Psoas muscle (tissue), 8 donors: ENCODE data around the gene RNF187. TPM values are rescaled to one million over a fixed set of nuclear protein-coding genes. Genes with fewer than 3 reads are reported as not detected.

Source experiments
- ATAC-seq, 4 donors: fragments of 200-7000 bp; cut with Tn5 transposase; one replicate each; pipeline ENCODE4 v1.9.1; 2020; ENCODE audit warnings: moderate library complexity in 3 of 4, mild to moderate bottlenecking in 2 of 4
- DNase-seq, 2 donors: peaks; one replicate each; pipeline ENCODE4 v3.0.0-alpha.2; 2020
- H3K27ac ChIP-seq: fragments of 200-600 bp; one replicate; pipeline ENCODE4 v1.8.0; 2022
- H3K27me3 ChIP-seq, 3 donors: fragments of 200-600 bp in 1 of 3; one replicate each; pipeline versions ENCODE4 v1.6.1 to v1.8.0; 2013 to 2022; ENCODE audit warnings: low read length in 2 of 3, mild to moderate bottlenecking in 2 of 3, moderate library complexity in 1 of 3; ENCODE audit not compliant: insufficient read depth in 3 of 3
- H3K36me3 ChIP-seq, 2 donors: fragments of 200-600 bp in 1 of 2; one replicate each; pipeline versions ENCODE4 v1.6.1 to v1.8.0; 2013 to 2022; ENCODE audit warnings: low read depth in 1 of 2, mild to moderate bottlenecking in 1 of 2, moderate library complexity in 1 of 2; ENCODE audit not compliant: insufficient read depth in 1 of 2
- H3K4me1 ChIP-seq: fragments of 200-600 bp; one replicate; pipeline ENCODE4 v1.8.0; 2022
- H3K4me3 ChIP-seq: fragments of 200-600 bp; one replicate; pipeline ENCODE4 v1.8.0; 2022; ENCODE audit warnings: mild to moderate bottlenecking
- H3K9me3 ChIP-seq: fragments of 200-600 bp; one replicate; pipeline ENCODE4 v1.8.0; 2022
- CTCF ChIP-seq: fragments of 200-600 bp; IDR thresholded peaks from one replicate; pipeline ENCODE4 v1.8.0; 2022; ENCODE audit warnings: antibody characterized with exemption
- WGBS, 3 donors: extraction: QIAGEN DNeasy Blood & Tissue Kit; methylation state at CpG; one replicate each; pipeline versions ENCODE4 v1.1.6 to v1.1.7; 2013; 5-methylcytosine and 5-hydroxymethylcytosine counted together
- intact Hi-C, 2 donors: fragments of 100-400 bp; cut with DNase I; formaldehyde crosslinking; loops; one replicate each; pipeline versions ENCODE4 v1.11.0 to v1.14.2; 2022
- polyA plus RNA-seq, 3 donors: library from polyadenylated mRNA; stranded (reverse); fragments of 200-250 nt; gene quantifications; one replicate each; pipeline ENCODE4 v1.2.3, GENCODE V29; 2013
- total RNA-seq, 4 donors: library from RNA; stranded (reverse); fragmentation: NEBNext Ultra II Directional in 2 of 4; extraction: Animal tissue kit (Norgen Biotek cat#: 25700) in 2 of 4; gene quantifications; one replicate each; pipeline versions ENCODE4 v1.2.1 to v1.2.4, GENCODE V29; 2021 to 2023
- donor health status: healthy with polysubstance abuse.
- donor health status: DM: no; HTN: no; CAD: no; lungs with moderate emphysema.
- donor health status: Bipolar disorder and iron deficiency.
- donor health status: healthy.
- donor health status: DM: yes; HTN: yes; CAD: no.
- donor health status: DM: no; HTN: no; CAD: no.
- donor health status: DM: no; HTN: no; CAD: no.
- donor health status: DM: yes; HTN: yes; CAD: no.

RNF187 gene
- total and polyA plus RNA-seq, 7 donors, result 34.8 to 167 (median 85.2) TPM

- WGBS, 3 donors, result 83 to 90% (median 85%) methylated on average over 11 of the region's 11 CpGs
These were observed 37.0 kb upstream of the RNF187 start for GRCh38 chr1:228450200-228450599.

GRCh38 chr1:228452194-228453021 is 34.8 kb upstream of the RNF187 start:
- ATAC-seq, result peak in 1 of 4 donors; percentile 27

More at GRCh38 chr1:228450200-228450599, 37.0 kb upstream of the RNF187 start:
- intact Hi-C loops, result no loop called here
- DNase-seq (no peak), ATAC-seq (no peak)
- H3K9me3 ChIP-seq, result no peaks in the 10 kb centered on the region
- H3K36me3 ChIP-seq, result no peaks in the 10 kb centered on the region
- H3K27me3 ChIP-seq, result peaks cover 0 to 30% (median 14%) of the 10 kb centered on the region in 3 donors
- H3K27ac ChIP-seq, result no peak overlapping the region
- no peak for TF ChIP-seq CTCF
- H3K4me1 ChIP-seq, result no peaks in the 10 kb centered on the region
- H3K4me3 ChIP-seq, result no peak overlapping the region

DNA sequence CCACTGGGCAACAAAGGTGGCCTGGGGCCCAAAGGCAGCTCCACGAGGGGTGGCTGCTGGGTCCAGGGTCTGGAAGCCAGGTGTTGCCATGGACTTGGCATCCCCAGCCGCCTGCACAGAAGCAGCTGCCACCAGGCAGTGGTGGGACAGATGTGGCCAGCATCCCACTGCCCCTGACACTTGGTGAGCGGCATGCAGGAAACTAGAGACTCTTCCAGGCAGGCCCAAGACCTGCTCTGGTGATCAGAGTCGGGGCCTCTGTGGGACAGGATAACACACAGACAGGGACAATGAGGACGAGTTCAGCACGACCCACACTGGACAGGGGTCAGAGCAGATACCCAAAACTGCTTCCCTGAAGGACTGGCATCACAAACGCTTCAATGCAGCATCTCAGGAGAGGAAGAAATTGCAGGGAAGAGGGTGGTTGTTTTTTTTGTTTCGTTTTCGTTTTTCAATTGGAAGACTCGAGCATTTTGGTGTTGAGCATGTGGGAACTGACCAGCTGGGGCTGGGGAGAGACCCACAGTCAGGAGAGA is 34.1 kb upstream of the RNF187 start:
- Histone ChIP-seq H3K4me1 (peaks cover 6% of the 10 kb centered on the region), H3K4me3 (no peak overlapping the region), H3K27ac (no peak overlapping the region), H3K27me3 (peaks cover 0 to 32% (median 10%) of the 10 kb centered on the region in 3 donors), H3K36me3 (no peaks in the 10 kb centered on the region), H3K9me3 (no peaks in the 10 kb centered on the region)
- DNase-seq (no peak), ATAC-seq (no peak)
- intact Hi-C loops, result no loop called here
- WGBS, 3 donors, result 70 to 82% (median 77%) methylated on average over 10 of the region's 10 CpGs
- no peak for TF ChIP-seq CTCF

More at GRCh38 chr1:228452194-228453021, 34.8 kb upstream of the RNF187 start:
- intact Hi-C loops, result no loop called here
- no peak overlapping the region for H3K27ac ChIP-seq
- H3K4me1 ChIP-seq, result peaks cover 4% of the 10 kb centered on the region
- H3K36me3 ChIP-seq, result no peaks in the 10 kb centered on the region
- no peaks in the 10 kb centered on the region for H3K9me3 ChIP-seq
- no peak for DNase-seq
- no peak overlapping the region for H3K4me3 ChIP-seq
- peaks cover 0 to 30% (median 5%) of the 10 kb centered on the region in 3 donors for H3K27me3 ChIP-seq
- no peak for TF ChIP-seq CTCF
- WGBS, 3 donors, result 84 to 92% (median 86%) methylated on average over 10 of the region's 10 CpGs

GRCh38 chr1:228453614-228454013 is 33.6 kb upstream of the RNF187 start:
- H3K36me3 ChIP-seq, result no peaks in the 10 kb centered on the region
- 91 to 96% (median 93%) methylated on average over 3 of the region's 3 CpGs for WGBS, 3 donors
- TF ChIP-seq CTCF, result no peak
- no peak overlapping the region for H3K27ac ChIP-seq
- no peaks in the 10 kb centered on the region for H3K9me3 ChIP-seq
- DNase-seq (no peak), ATAC-seq (no peak)
- peaks cover 0 to 37% (median 12%) of the 10 kb centered on the region in 3 donors for H3K27me3 ChIP-seq
- no peak overlapping the region for H3K4me3 ChIP-seq
- H3K4me1 ChIP-seq, result peaks cover 6% of the 10 kb centered on the region
- intact Hi-C loops, result no loop called here
